HG03175 (cell line): Measurements from ENCODE around the gene ARHGEF37.
A peak's percentile ranks its signal among the peaks of the same experiment; 100 is the strongest.
"Not testable (repeated sequence)": the region's sequence is repeated elsewhere in the genome, so short reads cannot be mapped to it uniquely, and the experiment has no call there.

Source experiments
- ATAC-seq: cut with Tn5 transposase; IDR thresholded peaks from one replicate; pipeline ENCODE4 v1.9.1; 2021; ENCODE audit warnings: mild to moderate bottlenecking, moderate library complexity; ENCODE audit not compliant: unreplicated experiment

The ARHGEF37 gene

DNA sequence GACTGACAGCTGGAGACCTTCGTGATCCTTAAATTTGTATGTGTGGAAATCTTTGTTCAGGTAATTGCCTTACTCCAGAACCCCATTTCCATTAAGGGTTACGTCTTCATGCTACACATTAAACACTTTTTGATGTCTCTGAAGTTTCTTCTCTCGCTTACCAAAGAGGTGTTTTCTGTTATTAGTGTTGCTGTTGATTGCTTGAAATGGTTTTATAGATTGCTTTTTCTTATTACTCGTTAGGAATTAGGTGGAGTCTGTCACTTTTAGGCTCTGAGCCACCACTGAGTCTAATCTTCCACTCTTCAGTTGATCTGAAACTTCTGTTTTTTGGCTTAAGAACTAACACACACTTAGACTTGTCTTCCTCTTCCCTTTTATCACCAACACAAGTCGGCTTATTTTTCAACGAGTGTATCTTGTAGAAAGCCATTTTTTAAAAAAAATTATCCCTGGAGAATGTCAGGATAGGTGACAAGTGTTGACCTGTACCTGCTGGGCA, 86.6 kb downstream of the ARHGEF37 start:
- no peak for ATAC-seq

DNA sequence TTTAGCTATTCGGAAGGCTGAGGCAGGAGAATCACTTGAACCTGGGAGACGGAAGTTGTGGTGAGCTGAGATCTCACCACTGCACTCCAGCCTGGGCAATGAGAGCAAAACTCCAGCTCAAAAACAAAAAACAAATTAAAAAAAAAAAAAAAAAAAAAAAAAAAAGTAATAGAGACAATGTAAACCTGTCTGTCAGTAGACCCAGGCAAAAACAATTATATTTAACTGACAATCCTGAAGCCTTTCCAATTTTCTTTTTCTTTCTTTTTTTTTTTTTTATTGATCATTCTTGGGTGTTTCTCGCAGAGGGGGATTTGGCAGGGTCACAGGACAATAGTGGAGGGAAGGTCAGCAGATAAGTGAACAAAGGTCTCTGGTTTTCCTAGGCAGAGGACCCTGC, 88.0 kb downstream of the ARHGEF37 start:
- ATAC-seq = not testable (repeated sequence)

DNA sequence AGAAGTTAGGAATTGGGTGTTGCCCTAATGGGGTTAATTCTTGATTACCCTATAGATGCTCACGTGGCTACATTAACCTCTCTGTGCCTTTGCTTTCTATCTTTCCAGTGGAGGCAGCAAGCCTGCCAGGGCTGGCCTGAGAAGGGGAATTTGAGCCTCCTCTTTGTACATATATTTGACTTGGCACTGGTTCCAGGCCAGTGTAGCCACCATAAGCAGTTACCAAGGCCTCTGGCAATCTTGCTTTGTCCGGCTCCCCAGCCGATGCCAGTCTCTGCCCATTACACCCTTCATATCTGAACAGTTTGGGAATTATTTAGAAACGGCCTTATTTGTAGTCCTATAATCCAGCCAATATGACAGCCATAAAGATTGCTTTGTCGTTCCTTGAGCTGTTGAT, 90.2 kb downstream of the ARHGEF37 start:
- ATAC-seq = no peak

DNA sequence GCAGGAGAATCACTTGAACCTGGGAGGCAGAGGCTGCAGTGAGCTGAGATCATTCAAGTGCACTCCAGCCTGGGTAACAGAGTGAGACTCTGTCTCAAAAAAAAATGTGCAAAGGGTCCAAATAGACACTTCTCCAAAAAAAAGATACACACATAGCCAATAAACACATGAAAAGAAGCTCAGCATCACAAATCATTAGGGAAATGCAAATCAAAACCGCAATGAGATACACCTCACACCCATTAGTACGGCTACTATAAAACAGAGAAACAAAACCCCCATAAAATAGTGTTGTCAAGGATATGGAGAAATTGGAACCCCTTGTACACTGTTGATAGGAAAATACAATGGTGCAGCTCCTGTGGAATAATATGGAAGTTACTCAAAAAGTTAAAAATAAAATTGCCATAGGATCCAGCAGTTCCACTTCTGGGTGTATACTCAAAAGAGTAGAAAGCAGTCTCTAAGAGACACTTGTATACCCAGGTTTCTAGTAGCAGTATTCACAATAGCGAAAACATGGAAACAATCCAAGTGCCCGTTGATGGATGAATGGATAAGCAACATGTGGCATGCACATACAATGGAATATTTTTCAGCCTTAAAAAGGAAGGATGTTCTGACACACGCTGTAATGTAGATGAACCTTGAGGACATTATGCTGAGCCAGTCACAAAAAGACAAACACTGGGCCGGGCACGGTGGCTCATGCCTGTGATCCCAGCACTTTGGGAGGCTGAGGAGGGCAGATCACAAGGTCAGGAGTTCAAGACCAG, 91.6 kb downstream of the ARHGEF37 start:
- no peak for ATAC-seq

DNA sequence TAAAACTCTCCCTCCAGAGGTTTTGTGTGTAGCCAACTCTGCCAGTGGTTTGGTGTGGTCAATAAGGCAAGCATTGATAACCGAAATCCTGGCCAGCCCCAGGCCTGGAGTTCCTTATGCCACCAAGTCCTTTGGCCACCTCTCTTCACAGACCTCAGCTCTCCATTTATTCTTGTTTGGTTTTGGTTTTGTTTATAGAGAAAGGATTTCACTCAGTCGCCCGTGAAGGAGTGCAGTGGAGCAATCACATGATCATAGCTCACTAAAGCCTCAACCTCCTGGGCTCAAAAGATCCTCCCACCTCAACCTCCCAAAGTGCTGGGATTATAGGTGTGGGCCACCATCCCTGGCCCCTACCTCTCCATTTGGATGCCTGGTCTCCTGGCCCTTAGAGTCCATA, 93.4 kb downstream of the ARHGEF37 start:
- ATAC-seq = no peak

DNA sequence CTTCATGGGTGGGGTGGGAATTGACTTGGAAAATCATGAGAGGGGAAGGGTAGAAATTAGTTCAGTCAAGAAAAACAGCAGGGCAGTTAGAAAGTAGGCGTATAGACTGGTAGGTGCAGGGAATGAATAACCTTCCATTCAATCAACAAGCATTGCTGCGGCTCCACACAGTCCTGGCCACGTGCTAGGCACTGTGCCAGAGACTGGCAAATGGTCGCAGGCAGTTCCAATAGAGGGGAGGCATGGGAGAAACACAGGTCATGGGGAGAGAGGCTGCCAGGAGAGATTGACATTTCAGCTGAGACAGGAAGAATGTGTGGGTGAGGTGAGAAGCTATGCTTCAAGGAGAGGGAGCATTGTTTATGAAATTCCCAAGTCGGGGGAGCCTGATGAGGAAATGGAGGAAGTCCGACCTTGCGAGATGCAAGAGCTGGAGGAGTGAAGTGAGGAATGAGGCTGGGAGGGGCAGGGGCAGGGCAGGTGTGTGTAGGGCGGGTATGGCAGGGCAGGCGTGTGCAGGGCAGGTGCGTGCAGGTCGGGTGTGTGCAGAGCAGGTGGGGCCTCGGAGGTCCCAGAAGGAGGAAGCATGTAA, 94.4 kb downstream of the ARHGEF37 start:
- no peak for ATAC-seq

DNA sequence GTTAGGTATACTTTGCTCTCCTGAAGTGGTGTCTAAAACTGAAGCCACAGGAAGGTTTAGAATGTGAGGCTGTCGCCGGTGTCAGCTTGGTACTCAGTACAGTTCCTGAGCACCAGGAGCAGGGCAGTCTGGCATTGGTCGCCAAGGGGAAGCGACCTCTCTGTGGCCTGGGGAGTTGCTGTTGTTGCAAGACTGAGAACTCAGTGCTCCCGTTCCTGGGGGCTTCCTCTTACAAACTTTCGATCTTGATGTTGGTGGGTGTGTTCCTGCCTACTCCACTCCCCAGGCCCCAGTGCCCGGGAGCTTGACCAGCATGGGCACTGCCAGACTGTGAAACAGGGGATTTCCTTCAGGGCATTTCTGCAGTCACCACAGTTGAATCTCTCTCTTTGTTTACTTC, 96.4 kb downstream of the ARHGEF37 start:
- no peak for ATAC-seq

DNA sequence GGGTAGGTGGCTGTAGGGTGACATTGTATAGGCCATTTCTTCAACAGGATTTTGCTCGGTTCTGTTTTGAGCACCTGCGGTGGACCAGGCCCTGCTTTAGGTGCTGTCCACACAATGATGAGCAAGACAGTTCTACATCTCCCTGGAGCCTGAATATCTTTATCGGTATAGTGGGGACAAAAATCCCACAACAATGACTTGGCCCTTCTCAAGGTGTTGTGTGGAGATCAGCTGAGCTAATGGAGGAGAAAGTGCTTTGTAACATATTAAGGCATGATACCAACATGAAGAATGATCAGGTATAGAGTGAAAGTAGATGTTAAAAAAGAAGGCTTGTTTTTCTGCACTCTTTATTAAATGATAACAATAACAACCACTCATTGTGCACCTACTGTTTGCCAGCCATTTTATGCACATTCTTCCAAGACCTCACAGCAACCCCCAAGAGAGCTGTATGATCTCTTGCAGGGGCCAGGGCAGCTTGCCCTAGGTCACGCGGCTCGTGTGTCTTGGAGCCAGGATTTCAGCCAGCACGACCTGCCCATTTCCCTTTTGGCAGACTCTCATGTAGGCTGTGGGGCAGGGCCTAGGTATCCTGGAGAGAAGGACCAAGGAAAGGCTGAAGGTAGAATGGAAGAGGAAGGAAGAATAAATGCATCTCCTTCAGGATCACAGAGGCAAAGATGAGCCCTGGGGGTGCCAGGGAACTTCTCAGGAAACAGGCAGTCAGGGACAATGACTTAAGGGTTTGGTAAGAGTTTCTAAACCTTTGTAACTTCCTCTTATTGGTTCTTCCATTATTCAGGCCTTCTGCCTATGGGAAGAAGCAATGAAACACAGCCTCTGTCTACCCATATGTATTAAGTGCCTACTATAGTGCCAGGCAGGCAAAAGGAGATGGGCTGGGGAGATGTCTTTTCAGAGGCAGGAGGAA, 98.8 kb downstream of the ARHGEF37 start:
- peak; percentile 39 for ATAC-seq

DNA sequence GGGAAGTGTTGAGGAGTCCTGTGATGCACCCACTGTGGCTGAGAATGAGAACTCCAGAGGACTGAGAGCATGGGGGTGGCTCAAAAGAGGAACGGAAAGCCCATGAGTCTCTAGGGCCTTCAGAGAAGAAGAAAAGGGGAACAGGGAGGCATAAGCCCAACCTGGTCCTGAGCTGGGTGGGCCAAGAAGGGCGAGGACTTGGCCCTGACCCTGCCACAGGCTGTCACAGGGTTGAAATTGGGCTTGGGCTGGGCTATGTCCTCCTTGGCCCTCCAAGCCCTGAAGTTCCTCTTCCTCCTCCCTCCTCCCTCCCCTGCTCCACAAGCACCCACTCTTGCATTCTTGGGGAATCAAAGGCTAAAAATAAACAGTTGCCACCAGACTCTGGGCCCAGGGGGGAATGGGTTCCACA, 99.5 kb downstream of the ARHGEF37 start:
- ATAC-seq = peak; percentile 99

DNA sequence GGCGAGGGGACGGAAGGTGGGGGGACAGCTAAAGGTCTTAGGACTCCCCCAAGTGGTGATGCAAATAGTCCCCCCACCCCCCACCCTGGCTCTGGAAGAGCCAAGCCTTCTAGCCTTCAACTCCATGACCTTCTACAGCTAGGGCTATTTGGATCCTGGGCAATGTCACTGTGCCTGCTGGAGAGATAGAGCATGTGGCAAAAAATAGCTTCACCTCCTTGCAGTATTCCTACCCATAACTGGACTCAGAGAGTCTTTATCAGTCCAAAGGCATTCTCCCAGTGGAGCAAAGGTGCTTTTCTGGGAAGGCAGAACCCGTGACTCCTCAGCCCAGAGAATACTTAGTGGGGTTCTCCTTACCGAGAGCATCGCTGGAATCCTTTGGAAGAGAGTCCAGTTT, 100.0 kb downstream of the ARHGEF37 start:
- no peak for ATAC-seq

DNA sequence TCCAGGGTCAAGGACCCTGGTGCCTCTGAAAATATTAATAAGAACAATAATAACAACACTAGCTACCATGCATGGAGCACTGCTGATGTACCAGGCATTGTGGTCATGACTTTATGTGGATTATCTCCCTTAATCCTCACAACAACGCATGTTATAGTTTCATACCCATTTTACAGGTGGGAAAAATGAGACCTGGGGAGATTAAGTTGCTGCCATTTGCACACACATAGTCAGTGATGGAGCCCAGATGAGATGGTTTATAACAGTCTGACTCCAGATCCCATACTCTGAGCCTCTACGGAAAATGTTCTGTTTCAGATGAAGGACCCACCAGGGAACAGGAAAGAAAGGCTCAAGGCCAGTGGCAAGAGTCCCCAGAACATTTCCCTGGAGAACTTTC, 100.6 kb downstream of the ARHGEF37 start:
- ATAC-seq = no peak

DNA sequence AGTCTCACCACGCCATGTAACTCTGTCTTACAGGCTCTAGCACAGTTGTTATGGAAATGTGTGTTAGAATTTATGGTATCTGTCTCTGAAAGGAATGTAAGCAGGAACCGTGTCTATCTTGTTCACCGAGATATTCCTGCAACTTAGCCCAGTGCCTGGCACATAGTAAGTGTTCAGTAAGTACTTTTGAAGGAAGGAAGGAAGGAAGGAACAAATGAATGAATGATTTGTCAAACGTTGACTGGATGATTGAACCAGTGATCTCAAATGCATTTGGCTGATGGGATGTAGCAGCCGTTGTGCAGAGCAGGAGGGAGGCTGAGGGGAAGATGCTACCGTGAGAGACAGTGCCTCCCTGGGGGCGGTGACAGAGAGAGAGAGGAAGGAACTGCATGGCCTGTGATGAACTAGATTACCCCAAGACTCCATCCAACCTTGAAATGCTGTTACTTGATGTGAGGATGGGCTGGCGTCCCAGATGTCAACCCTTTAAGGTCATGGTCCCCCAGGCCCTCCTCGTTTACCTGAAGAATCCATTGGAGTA, 101.3 kb downstream of the ARHGEF37 start:
- no peak for ATAC-seq

DNA sequence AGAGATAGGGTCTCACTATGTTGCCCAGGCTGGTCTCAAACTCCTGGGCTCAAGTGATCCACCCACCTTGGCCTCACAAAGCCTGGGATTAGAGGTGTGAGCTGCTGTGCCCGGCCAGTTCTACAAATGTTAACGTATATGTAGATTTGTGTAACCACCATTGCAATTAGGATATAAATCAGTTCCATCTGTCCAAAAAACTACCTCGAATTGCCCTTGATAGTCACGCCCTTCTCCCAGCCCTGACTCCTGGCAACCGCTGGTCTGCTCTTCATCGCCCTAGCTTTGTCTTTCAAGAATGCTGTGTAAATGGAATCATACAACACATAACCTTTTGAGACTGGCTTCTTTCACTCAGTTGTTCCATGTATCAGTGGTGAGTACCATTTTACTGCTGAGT, 102.7 kb downstream of the ARHGEF37 start:
- ATAC-seq = no peak

DNA sequence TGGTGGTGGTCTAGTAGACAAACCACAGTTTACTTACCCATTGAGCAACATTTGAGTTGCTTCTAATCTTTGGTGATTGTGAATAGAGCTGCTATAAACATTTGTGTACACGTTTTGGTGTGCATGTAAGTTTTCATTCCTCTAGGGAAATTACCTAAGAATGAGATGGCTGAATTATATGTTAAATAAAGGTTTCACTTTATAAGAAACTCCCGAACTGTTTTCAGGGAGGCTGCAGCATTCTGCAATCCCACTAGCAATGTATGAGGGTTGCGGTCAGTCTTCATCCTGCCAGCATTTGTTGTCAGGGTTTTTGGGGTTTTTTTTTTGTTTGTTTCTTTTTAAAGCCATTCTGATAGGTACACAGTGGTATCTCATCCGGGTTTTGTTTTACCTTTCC, 103.1 kb downstream of the ARHGEF37 start:
- no peak for ATAC-seq
